NT2/D1 (cell line): Measurements from ENCODE around the gene NSUN6.

ENCODE experiments used
- SUZ12 ChIP-seq: IDR thresholded peaks from 2 replicates; pipeline ENCODE4 v1.6.1; 2011; ENCODE audit not compliant: insufficient read length, insufficient read depth; ENCODE audit errors: extremely low read depth
- YY1 ChIP-seq: IDR thresholded peaks from 2 replicates; pipeline ENCODE4 v1.6.1; 2011; ENCODE audit not compliant: insufficient read length, insufficient read depth

- TF ChIP-seq YY1 (no peak), SUZ12 (no peak)
These were observed 45.2 kb downstream of the NSUN6 start for GRCh38 chr10:18606051-18606695.
